Activated naive CD4-positive, alpha-beta T cell (primary cell): ENCODE measurements around the gene FMN2.
"Not testable (repeated sequence)": the region's sequence is repeated elsewhere in the genome, so short reads cannot be mapped to it uniquely, and the experiment has no call there.

Source experiments
- DNase-seq, 4 experiments: peaks; one replicate each; lab custom pipeline; 2025; lab: John Stamatoyannopoulos, UW

The FMN2 gene

DNA sequence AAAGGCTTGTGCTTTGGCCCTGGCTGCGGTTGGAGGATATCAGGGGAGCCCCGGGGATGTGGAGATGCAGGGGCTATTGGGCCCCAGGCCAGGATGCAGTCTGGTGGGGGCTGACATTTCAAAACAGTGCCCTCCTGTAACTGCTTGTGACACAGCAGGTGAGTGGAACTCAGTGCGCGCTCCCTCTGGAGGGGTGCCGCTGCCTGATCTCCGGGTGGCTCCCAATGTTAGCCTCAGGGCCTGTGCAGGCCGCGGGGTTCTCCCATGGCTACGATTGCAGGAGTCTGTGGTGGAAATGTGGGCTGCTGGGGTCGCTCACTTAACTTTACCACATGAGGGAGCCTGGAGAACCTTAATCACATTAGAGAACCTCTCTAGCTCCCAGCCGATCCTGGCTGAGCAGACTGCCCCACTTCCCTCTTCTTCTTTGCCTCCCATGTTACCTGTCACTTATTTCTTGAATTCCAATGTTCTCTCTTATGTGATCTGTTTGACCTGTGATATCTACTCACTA, 163.2 kb downstream of the FMN2 start:
- no peak for DNase-seq

DNA sequence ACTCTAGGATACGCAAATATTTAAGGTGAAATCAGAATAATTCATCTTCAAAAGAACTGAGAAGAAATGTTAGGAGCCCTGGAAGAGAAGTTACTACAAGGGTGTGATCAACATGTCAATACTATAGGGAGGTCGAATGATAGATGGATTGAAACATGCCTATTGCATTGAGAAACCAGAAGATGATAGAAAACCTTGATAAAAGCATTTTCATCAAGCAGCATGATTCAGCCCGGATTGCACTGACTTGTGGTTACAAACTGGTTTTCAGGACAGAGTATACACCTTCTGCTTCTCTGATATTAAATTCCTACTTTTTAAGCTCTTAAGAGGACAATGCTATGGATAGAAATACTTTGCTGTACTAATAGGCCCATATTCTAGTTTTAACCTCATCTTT, 164.2 kb downstream of the FMN2 start:
- DNase-seq, result no peak

DNA sequence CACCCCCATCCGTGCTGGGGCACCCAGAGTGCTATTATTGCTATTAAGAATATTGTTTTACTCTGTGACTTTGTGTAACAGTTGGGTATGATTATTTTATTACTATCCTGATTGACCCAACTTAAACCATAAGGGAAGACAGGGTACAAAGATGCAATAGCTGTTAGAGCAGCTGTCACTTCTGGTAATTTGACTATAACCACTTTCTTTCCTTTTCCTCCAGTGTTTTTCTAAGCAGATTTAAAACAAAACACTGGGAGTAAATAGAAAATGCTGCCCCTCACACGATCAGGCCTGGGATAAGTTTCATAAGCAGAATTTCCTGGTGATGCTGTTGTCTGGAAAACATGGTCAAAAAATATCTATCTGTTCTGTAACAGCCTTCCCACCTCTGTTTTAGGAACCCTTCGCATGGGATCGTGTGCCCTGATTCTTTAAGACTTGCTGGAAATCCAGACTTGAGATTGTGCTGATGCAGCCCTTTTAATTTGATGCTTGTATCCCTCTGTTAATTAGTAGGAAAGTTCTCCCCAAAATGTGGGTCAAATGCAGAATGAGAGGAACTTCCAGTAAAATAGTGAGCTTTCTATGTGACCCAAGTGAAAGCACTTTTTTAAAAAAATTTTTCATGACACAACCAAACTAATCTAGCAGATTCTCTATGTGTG, 165.3 kb downstream of the FMN2 start:
- DNase-seq, result no peak

DNA sequence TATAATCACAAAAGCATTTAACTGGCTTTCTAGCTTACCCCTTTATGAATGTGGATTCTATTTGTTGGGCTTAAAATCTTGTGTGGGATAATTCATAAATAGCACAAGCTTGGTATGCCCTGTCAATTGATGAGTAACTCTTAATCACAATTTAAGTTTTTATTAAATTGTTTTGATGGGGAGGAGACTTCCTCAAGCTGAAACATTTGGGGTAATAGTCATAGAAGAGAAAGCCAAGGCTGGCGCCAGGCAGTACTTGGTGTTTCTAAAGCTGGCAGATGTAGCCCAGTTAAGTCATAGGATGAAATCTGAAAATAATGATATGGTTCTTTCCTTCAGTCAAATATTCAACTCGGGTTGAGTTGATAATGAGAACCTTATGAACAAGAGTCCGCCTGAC, 167.2 kb downstream of the FMN2 start:
- DNase-seq, result no peak

DNA sequence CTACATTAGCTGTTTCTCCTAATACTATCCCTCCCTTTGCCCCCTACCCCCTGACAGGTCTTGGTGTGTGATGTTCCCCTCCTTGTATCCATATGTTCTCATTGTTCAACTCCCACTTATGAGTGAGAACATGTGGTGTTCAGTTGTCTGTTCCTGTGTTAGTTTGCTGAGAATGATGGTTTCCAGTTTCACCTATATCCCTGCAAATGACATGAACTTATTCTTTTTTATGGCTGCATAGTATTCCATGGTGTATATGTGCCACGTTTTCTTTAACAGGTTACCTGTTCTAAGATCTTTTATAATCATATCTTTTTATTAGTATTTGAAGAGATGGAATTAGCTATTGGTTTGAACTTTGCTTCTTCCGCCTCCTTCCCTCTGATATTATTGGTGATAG, 172.8 kb downstream of the FMN2 start:
- DNase-seq, result not testable (repeated sequence)

DNA sequence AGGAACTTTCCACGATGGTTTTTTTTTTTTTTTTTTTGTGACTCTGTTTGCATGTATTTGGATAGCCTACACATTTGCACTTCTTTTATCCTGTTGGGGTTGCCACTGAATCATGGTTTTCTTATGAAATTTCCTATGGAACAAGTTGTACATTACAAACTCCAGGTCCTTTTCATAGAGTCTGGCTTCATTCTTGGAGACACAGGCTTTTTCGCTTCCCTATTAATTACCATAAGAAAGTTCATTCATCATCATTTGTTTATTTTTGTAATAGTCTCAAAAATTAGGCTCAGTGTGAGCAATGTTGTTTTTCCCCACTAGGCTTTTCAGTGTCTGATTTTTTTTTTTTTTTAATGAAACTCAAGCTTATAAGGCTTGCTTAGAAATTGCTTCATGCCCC, 179.4 kb downstream of the FMN2 start:
- no peak for DNase-seq

DNA sequence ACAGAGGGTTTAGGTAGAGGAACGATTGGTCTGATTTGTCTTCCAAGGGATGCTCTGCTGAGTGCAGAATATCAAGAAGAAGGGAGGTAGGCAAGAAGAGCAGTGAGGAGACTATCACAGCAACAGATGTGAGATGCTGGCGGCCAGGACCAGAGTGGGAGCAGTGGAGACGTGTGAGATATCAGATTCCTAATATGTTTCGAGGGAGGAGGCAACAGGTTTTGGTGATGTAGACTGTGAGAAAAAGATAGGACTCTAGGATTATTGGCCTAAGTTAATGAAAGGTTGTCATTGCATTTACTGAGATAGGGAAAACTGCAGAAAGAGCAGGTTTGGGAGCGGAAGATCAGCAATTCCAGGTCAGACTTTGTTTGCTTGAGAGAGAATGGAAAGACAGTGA, 182.9 kb downstream of the FMN2 start:
- no peak for DNase-seq

DNA sequence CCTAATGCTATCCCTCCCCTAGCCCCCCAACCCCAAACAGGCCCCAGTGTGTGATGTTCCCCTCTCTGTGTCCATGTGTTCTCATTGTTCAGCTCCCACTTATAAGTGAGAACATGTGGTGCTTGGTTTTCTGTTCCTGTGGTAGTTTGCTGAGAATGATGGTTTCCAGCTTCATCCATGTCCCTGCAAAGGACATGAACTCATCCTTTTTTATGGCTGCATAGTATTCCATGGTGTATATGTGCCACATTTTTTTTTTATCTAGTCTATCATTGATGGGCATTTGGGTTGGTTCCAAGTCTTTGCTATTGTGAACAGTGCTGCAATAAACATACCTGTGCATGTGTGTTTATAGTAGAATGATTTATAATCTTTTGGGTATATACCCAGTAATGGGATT, 183.5 kb downstream of the FMN2 start:
- DNase-seq, result not testable (repeated sequence)

DNA sequence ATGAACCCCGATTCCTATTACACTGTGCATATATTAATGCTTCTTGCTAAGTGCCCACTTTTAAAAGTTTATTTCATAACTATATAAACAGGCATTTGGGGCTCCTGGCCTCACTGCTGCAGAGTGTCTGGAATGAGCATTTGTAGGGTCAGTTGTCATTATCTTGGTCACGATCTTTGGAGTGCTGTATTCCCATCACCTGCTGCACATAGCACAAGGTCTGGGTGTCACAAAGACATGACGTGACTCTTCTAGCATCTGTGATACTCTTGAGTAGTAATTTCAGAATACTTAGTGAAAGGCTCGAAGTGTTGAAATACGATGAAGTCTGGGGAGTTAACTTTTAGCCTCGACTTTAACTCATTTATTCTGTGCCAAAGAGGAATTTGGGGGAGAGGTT, 186.4 kb downstream of the FMN2 start:
- no peak for DNase-seq

DNA sequence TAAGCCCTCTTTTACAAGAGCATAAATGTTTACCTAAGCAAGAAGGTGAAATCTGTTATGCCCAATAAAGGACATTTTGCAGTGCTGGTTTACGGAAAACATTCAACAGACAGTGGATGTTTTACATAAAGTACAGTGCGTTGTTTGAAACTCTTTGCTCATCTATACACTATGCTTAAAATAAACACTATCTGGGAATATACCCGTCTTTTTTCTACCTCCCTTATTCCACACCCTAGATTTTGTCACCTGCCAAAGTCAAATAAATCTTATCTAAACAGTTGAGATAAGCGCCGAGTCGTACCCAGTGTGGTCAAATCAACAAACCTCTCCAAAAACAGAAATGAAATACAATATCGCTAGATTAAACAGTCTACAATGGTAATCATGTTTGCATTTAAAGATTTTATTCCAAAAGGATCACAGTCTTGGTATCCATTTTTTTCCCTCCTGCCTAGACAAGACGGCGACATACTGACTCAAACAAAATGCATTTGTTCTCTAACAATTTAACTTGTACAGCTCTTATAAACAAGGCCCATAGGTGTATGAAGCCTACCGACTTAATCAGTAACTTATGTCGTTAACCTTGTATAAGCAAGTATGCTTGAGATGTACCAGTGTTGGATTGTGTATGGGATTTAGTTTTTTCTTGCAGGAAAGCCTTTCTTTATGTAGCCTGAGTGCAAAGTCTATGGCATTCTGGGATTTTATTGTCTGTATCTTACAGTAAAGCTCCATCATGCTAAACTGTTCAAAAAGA, 189.1 kb downstream of the FMN2 start:
- no peak for DNase-seq

DNA sequence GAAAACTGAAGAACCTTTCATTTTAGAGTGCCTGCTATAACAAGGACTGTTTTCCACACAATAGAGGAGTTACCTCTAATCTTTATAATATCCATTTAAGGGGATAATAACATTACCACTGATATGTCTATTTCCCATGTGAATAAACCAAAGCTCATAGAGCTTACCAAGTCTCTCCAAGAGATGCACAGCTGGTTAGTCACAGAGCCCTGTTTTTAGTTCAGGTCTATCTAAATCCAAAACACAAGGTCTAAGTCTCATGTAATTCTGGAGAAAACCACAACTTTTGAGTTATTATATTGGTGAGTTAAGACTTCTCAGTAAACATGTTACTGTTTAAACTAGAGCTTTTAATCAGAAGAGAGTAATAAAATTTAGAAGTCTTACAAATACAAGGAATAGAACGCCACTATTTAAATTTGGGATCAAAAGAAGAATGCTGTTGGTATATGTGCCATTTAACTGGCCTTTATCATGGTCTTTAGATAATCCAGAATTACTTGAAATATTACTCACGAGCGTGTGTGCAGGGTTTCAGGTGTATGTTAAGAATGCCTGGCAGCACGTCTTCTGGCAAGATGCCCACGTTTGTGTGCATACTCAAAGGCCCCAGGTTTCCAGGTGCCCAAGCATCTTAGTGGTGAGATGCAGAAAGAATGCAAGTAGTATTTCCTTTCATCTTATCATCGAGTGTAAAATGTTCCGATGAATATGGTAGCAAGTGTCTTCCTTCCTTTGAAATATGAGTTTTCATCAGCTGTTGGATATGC, 190.6 kb downstream of the FMN2 start:
- DNase-seq, result no peak

DNA sequence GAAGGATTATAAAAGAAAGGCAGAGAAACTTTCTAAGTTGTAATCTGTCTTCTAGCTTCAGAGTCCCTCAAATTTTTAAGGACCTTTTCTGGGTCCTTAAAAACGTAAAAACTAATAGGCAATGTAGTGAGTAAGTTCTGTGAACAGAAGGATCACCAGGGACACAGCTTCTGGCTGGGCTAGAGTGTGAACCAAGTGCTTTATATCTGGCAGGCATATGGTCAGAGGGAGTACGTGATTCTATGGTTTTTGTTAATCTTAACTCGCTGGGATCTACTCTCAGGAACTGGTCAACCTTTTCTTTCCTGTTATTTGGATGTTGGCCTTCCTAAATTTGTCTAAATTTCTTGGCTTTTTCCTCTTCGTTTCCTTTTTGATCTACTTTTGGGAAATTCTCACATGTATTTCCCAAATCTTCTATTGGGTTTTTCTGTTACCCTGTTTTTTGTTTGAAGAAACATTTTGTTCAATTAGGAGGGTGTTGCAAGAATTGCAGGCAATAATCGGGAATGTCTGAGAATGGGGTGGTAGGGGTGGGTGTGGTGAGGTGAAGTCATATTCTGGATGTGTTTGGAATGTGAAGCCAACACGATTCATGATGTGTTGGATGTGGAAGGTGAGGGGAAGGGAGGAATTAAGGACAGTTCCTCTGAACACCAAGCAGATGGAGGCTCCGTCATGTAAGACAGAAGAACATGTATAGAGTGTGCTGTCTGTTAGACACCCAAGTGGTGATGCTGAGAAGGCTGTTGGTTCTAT, 193.2 kb downstream of the FMN2 start:
- no peak for DNase-seq

DNA sequence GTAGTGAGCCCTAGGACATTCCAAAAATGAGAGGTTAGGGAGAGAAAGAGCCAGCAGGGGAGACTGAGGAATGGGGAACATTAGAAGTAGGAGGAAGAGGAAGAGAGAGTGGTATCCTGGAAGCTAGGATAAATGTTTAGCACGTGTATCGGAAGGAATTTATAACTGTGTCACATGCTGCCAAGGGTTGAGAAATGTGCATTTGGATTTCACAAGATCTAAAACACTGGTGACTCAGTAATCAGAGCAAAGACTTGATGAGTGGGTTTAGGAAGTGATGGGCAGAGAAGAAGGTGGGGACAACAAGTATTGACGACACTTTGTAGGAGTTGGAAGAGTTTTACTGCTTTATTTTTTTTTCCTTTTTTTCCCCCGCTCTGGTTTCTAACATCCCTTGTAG, 193.9 kb downstream of the FMN2 start:
- DNase-seq, result no peak

DNA sequence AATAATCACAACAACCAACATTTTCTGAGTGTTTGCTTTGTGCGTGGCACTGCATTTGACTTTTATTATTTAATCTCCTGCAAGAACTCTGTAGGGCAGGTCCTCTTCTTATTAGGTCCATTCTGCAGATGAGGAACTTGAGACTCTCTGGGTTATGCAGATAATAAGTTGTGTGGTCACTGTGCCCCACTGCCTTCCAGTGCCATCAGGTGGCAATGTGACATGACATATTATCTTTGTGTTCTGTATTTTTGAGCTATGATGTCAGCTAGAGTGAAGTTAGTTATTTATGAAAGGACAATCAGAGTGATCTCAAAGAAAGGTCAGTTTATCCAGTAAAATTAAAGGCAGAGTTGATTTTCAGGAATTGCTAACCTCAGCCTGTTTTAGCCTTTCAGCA, 196.0 kb downstream of the FMN2 start:
- no peak for DNase-seq

DNA sequence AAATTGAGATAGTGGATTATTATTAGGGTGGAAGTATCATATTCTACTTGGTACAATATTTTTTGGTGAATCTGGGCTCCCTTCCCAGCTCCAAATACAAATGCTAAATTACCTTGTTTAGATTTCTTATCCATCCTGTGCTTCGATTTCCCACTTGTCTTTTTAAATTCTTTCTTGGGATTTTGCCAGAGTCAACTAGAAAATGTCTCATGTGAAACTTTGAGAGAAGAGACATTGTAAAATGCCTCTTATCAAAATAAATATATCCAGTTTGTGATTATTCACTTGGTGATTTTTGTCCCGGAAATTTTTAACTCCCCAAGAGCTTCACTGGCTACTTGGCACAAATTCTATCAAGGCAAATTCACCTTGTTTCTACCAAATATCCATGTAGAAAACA, 202.0 kb downstream of the FMN2 start:
- DNase-seq, result no peak

DNA sequence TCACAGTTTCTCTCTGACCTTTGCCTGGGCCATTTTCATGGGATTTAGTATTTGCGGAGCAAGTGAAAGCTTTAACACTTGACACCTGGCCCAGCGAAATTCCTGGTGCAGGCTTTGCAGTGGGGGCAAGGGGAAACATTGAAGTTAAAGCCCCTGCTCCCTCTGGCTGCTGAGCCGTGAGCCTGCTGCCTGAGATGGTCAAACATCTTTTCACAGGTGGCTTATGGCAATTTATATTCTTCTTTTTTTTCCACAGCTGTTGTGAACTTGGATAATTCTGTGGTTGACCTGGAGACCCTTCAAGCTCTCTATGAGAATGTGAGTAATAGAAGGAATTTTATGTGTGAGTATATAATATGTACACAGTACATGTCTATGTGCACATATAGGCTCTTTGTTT, 202.9 kb downstream of the FMN2 start:
- no peak for DNase-seq

DNA sequence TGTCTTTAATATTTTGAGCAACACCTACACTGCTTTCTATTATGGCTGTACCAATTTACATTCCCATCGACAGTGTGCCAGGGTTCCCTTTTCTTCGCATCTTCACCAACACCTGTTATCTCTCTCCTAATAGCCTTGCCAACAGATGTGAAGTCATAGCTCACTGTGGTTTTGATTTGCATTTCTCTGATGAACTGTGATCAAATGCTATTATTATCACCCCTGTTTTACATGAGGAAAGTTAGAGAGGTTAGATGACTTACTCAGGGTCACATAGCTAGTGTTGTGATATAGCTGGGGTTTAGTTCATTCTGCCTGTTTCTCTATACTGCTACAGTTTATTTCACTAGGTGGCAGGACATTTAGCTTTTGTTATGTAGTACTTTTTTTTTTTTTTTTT, 204.1 kb downstream of the FMN2 start:
- DNase-seq, result no peak

DNA sequence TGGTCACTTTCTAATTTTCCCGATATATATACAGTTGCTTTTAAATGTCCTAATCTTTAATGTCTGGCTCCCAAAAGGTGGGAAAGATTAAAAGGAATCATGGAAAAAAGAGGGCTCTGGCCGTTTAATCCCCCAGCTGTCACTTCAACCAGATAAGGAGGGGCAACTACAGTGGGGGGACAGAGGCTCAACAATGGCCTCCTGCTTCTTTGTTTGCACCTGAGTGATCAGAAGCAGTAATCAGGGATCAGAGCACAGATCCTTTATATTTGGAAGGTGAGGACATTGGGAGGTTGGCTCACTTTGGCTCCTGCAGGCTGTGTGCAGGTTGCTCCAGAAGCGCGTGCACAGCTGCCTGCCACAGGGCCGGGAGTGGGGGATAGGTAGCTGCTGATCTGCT, 212.8 kb downstream of the FMN2 start:
- no peak for DNase-seq

DNA sequence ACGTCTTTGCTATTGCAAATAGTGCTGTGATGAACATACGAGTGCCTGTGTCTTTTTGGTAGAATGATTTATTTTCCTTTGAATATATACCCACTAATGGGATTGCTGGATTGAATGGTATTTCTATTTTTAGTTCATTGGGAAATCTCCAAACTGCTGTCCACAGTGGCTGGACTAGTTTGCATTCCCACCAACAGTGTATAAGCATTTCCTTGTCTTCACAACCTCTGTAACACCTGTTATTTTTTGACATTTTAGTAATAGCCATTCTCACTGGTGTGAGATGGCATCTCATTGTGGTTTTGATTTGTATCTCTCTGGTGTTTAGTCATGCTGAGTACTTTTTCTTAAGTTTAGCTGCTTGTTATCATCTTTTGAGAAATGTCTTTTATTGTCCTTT, 215.0 kb downstream of the FMN2 start:
- DNase-seq, result no peak

DNA sequence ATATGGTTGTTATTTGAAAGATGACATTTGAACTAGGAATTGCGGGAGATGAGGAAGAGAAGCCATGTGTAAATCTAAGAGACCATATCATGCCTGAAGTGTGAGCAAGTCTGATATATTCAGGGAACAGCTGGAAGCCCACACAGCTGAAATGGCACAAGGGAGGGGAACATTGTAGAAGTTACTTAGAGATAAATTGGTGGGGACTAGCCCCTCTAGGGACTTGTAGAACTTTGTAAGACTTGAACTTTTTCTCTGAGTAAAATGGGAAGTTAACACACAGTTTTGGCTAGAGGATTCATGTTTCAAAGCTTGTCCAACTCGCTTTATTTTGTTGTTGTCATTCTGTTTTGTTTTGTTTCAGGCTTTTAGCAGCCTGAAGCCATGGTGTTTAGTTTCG, 216.4 kb downstream of the FMN2 start:
- no peak for DNase-seq

DNA sequence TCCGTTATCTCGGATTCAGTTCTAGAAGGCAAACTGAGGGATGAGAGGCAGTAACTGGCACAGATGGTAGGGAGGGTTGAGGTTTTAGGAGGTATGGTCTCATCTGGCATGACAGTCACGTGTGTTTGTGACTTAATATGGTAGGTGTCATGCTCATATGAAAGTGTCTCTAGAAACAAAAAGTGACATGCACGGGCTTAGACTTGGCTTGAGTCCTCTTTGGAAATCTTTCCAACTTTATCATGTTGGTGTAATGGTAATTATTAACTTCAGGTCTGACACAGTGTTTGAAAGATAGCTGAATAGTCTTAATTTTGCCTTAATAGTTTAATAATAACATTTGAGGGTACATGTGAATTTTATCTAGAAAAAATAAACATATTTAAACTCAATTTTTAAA, 218.1 kb downstream of the FMN2 start:
- DNase-seq, result no peak

DNA sequence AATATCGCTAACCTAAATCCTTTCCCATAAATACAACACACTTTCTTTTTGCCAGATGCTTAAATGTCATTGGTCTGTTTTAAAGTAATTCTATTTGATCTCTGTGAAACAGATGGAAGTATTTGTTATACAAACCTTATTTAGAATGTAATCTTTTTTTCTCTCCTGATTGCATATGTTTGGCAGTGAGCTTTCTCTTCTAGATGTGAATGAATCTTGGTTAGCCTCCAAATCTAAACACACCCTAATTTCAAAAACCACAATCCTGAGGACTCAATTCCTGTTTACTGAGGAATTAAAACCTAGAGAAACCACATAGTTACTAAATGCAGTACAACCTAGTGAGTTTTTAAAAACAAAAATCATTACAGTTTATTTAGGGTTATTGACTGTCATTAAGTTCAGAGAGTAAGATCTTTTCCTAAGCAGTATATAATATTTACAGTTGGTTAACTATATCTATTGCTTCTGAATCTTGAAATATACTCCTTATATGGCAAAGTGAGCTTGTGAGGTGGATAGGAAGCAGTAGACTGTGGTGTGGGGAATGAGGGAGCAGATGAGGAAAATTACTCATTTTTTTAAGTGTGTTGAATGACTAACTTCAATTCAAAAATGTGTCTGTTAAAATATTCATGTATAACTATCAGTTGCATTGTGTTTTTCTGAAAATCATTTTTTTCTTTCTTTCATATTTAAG, 218.7 kb downstream of the FMN2 start:
- no peak for DNase-seq
